CD4-positive, alpha-beta T cell treated with Interleukin-15 for 1 hour (primary cell): Measurements from ENCODE around the gene CTNND2.

Experiments
- DNase-seq: peaks from one replicate; pipeline ENCODE4 v3.0.0-alpha.2; 2020

The CTNND2 gene, protein sequence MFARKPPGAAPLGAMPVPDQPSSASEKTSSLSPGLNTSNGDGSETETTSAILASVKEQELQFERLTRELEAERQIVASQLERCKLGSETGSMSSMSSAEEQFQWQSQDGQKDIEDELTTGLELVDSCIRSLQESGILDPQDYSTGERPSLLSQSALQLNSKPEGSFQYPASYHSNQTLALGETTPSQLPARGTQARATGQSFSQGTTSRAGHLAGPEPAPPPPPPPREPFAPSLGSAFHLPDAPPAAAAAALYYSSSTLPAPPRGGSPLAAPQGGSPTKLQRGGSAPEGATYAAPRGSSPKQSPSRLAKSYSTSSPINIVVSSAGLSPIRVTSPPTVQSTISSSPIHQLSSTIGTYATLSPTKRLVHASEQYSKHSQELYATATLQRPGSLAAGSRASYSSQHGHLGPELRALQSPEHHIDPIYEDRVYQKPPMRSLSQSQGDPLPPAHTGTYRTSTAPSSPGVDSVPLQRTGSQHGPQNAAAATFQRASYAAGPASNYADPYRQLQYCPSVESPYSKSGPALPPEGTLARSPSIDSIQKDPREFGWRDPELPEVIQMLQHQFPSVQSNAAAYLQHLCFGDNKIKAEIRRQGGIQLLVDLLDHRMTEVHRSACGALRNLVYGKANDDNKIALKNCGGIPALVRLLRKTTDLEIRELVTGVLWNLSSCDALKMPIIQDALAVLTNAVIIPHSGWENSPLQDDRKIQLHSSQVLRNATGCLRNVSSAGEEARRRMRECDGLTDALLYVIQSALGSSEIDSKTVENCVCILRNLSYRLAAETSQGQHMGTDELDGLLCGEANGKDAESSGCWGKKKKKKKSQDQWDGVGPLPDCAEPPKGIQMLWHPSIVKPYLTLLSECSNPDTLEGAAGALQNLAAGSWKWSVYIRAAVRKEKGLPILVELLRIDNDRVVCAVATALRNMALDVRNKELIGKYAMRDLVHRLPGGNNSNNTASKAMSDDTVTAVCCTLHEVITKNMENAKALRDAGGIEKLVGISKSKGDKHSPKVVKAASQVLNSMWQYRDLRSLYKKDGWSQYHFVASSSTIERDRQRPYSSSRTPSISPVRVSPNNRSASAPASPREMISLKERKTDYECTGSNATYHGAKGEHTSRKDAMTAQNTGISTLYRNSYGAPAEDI (N-terminal part only)

DNA sequence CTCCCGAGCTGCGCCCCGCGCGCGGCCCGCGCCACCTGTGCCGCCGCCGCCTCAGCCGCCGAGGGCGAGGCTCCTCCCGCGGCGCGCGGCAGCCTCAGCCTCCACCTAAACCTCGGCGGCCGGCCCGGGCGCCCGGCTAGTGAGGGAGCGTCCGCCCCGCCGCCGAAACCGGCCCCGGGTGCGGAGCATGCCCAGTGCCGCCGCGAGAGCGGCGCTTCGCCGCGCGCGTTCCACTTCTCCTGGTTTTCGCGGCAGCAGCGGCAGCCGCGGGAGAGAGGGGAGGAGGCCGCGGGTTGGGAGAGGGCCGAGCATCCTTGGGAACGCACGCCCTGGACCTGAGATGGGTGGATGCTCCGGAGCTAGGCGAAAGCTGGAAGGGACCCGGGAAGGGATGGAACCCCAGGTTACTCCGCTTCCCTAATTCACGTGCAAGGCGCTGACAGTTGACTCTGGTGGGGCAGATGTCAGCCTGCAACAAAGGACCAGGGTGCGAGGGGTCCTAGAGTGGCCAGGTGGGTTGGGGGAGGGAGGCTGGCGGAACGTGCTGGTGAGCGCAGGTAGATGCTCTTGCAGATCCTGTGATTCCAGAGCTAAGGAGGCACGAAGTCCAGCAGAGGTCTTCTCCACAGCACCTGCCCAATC, at the start of gene CTNND2:
CTNND2 (minus strand) TSS at position 182 of the 642 bp plus-strand sequence. CDS start 593 bp downstream, outside the sequence.
- no peak for DNase-seq

DNA sequence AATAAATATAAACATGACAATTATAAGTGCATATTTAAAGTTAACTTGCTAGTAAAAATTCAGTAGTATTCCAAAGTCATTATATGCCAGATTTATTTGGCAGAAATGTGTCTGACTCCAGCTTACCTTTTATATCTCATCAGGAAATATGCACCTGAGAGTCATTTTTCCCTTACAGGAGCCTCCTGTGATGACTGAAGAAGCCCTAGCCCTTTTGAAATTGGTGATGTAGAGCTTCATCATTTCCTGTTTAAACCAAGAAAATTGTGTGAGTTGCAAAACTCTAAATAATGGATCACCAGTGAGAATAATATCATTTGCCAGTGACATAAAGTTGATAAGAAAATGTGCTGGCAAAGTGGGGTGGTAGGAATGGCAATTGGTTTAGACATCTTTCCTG, 42.1 kb upstream of the CTNND2 start:
- DNase-seq, result no peak

DNA sequence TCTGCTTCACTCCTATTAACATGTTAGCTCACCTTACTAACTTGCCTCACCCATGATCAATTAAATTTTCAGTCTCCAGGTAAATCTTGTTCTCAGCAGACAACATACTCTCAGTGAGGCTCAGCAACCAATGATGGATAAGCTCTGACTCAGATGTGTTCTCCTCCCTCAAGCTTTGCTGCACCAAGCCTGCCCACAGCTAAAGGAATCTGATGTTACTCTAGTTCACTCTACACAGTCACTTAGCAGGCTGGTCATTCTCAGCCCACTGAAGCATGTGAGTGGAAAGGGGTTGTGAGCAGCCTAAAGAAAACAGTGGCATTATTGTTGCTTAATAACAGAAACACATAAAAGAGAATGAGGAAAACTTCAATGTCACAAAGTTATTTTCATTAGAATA, 37.3 kb upstream of the CTNND2 start:
- DNase-seq, result no peak

GRCh38 chr5:11931638-11932037, 27.4 kb upstream of the CTNND2 start:
- no peak for DNase-seq

- no peak for DNase-seq
Measured at GRCh38 chr5:11928909-11929308, 24.7 kb upstream of the CTNND2 start.

- DNase-seq, result no peak
Measured at GRCh38 chr5:11925701-11926100, 21.5 kb upstream of the CTNND2 start.

DNA sequence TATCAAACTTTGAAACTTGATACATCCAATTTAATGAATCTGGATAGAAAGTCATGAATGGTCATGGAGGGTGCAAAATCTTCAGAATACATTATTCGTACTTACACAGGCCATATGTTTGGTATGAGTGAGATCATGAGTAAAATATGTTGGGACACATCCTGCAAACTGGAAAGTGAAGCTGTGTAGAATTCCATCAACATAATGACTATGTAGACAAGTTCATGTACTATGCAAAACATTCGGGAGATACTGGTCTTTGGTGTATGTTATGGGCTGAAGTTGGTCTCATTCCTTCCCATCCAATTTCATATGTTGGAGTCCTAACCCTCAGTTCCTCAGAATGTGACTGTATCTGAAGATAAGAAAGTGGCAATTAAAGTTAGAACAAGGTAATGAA, 18.1 kb upstream of the CTNND2 start:
- no peak for DNase-seq

DNA sequence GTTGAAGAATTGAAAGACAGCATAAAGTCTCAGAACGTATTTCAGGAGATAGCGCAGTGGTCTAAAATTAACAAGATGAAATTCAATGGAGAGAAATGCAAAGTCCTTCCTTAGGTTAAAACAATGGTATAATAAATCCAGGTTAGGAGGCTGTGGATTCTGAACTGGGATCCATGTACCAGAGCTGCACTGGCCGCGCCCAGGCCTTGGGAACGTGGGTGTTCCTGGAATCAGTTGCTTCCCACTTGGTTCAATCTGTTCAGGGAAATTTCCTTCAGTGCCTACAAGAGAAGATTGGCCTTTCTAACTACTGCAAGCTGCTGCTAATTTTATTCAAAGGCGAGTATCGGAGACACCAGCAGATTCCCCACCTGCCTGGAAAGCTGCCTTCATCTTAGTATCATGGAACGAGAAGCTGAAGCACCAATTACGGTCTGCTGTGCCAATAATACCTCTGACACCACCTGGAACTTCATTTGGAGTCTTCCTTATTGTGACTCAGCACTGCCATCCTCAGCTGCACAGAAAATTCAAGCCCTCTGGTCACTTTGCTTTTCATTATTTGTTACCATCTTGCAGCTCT, 14.3 kb upstream of the CTNND2 start:
- DNase-seq, result no peak

DNA sequence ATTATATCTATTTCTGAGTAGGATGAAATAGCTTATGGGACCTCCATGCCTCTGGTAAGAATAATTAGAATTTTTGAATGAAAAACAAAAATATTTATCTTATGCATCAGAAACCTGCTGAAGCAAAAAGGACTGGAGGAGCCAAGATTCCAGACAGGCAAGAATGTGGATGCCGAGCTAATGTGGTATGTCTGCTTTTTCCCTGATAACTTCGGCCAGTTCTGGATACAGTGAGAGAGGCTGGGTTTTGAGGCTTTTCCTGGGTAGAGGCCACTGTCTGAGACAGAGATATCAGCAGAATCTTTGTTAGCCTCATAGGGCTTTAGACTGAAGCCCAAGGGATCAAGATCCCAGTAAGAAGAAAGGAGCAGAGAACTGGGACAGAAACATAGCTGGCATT, 5.2 kb upstream of the CTNND2 start:
- no peak for DNase-seq

GRCh38 chr5:11906497-11906896, 2.3 kb upstream of the CTNND2 start:
- no peak for DNase-seq

DNA sequence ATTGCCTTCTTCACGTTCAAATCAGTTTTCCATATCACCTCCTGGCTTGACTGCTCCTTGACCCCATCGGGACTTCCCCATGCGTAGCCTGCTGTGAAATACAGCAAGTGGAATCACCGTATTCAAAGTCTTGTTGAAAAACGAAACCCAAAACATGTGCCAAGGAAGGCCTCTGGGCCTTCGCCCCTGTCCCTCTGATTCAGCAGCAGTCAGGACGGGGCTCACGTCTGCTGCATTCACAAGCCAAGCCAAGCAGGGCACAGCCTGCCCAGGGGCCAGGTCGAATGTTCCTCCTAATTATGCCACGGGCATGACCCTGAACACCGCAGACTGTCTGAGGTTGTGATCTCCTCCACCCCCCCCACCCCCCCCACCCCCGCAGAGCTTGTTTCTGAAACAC, 960 bp upstream of the CTNND2 start:
- no peak for DNase-seq

DNA sequence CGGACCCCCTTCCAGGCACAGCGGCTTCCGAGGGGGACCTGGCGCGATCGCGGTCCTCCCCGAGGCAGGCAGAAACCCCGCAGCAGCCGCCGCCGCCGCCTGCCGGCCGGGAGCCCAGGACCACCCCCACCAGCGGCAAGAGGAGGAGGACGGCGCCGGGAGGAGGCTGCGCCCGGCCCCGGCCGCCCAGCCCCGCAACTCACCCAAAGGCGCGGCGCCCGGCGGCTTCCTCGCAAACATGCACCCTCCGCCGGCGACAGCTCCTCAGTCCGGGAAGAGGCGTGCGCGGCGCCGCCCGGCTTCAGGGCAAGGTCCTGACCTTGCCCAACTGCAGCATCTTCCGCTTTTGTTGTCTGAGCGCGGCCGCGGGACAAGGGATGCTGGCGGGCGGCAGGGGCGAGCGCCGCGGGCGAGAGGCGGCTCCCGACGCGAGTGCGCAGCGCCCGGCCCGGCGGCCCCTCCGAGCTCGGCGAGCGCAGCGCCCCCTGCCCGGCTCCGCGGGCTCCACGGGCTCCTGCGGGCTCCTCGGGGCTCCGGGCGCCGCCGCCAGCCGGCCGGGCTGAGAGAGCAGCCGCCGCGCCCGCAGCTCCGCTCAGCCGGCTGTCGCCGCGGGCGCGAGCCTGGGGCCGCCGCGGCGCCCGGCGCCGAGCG, 507 bp downstream of the CTNND2 start:
- DNase-seq, result no peak

- no peak for DNase-seq
Measured at GRCh38 chr5:11903121-11903613, 1.1 kb downstream of the CTNND2 start.

DNA sequence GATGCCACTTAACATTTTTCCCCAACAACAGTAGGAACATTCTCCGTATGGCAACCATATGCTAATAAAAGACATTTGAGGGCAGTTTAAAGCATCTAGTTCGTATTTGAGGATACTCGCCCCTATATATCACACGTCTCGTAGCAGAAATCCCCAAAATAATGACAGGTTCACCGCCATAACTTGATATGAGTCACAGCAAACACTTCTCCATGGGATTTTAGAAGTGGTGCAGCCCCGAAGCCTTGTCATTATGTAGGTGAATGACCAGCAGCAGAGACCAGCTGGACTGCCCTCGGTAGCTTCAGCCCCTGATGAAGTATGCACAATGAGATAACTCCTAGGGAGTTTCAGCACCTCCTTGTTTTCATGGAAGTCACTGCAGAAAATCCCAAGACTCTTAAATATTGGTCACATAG, 2.0 kb downstream of the CTNND2 start:
- DNase-seq, result no peak

GRCh38 chr5:11898787-11899186, 5.5 kb downstream of the CTNND2 start:
- no peak for DNase-seq

GRCh38 chr5:11897781-11898180, 6.5 kb downstream of the CTNND2 start:
- DNase-seq, result no peak

- DNase-seq, result no peak
Measured at GRCh38 chr5:11894992-11895391, 9.3 kb downstream of the CTNND2 start.

DNA sequence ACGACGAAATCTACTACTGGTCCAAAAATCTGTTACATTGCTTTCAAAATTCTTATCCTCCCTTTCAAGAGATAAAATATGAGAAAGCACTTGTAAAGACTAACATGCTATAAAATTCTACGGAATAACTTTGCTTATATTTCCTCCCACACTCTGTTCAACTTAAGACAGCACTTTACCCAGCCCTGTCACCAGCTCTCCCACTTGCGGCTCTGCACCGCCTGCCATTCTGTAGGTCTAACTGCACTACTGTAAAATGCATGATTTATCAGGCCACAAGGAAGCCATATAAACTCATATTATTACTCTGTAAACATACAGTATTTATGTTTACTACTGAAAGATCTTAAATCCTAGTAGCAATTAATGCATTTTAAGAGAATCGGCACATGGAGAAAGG, 11.4 kb downstream of the CTNND2 start:
- DNase-seq, result no peak

- no peak for DNase-seq
Measured at GRCh38 chr5:11890777-11891176, 13.5 kb downstream of the CTNND2 start.

DNA sequence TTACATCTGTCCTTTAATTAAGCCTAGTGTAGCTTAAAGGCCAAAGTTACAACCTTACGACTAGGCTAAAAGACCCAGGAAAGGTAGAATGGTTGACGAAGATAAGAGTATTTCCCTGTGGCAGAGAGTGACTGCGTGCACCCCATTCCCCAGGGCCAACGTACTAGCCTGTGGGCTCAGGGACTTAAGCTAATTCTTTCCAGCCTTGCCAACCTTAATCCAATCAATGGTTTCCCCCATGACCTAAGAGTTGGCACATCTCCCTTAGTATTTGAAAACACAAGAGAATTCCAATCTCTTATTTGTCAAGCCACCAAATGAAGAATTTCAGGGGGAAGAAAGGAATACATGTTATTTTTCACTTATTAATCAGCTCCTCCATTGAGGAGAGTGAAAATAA, 16.0 kb downstream of the CTNND2 start:
- no peak for DNase-seq

- DNase-seq, result no peak
Measured at GRCh38 chr5:11878814-11879213, 25.4 kb downstream of the CTNND2 start.

DNA sequence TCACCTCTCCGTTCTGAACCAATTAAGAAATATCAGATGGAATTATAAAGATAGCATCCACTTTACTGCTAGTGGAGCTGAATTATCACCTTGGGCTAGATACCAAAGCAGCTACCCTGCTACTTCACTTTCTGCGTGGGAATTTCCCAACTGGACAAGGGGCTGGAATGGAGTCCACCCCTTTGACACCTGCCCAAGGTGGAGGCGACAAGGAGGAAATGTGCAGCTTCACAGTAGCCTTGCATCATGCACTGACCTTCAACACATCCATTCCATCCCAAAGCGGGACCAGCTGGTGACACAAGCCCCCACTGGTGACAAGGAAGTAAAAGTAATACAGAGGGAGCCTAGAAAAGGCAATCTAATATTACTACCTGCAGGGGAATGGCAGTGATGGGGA, 30.7 kb downstream of the CTNND2 start:
- DNase-seq, result no peak
